AG20443 (cell line): ENCODE measurements around the gene ADSS2.
A peak's percentile ranks its signal among the peaks of the same experiment; 100 is the strongest.
"Not testable (repeated sequence)": the region's sequence is repeated elsewhere in the genome, so short reads cannot be mapped to it uniquely, and the experiment has no call there.

Experiments used
- DNase-seq: peaks from one replicate; pipeline ENCODE4 v3.0.0; 2012; ENCODE audit warnings: low spot score, mixed read lengths

ADSS2 gene

DNA sequence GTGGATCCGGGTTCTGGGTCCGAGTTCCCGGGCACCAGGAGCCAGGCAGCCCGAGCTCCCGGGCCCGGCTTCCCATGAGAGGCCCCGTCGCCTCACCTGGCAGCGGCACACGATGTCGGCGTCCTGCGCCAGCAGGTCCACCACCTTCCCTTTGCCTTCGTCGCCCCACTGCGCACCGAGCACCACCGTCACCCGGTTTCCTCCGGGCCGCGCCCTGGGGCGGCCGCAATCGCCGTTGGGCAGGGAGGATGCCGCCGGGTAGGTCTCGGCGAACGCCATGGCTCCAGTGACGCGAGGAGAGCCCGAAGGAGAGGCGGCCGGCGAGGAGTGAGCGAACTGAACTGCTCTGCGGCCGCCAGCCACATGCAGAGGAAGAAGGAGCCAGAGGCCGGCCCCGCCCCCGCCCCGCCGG is at the start of gene ADSS2:
Gene ADSS2, minus strand, starts transcription at position 371 of the 412 bp plus-strand sequence. Its CDS starts 92 bp downstream, at position 279.
- DNase-seq: no peak

GRCh38 chr1:244500515-244500914 is 48.8 kb upstream of the ADSS2 start:
- DNase-seq: not testable (repeated sequence)

DNA sequence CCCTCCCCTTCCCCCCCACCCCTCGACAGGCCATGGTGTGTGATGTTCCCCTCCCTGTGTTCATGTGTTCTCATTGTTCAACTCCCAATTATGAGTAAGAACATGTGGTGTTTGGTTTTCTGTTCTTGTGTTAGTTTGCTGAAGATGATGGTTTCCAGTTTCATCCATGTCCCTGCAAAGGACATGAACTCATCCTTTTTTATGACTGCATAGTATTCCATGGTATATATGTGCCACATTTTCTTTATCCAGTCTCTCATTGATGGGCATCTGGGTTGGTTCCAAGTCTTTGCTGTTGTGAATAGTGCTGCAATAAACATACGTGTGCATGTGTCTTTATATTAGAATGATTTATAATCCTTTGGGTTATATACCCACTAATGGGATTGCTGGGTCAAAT is 47.8 kb upstream of the ADSS2 start:
- DNase-seq: not testable (repeated sequence)

- DNase-seq: no peak
These were observed 46.1 kb upstream of the ADSS2 start for GRCh38 chr1:244497805-244498204.

GRCh38 chr1:244496186-244496585 is 44.5 kb upstream of the ADSS2 start:
- no peak for DNase-seq

GRCh38 chr1:244494653-244495052 is 42.9 kb upstream of the ADSS2 start:
- DNase-seq: no peak

DNA sequence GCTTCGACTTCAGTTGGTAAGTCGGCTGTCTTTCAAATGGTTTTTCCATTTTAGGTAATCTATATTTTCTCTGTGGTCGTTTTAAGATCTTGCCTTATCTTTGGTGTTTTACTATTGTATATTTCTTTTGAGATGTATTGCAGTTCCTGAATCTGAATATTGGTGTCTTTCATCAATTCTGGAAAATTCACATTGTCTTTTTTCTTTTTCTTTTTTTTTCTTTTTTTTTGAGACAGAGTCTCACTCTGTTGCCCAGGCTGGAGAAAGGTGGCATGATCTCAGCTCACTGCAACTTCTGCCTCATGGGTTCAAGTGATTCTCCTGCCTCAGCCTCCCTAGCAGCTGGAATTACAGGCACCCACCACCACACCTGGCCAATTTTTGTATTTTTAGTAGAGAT is 33.3 kb upstream of the ADSS2 start:
- not testable (repeated sequence) for DNase-seq

GRCh38 chr1:244473059-244473605 is 21.4 kb upstream of the ADSS2 start:
- DNase-seq: no peak

DNA sequence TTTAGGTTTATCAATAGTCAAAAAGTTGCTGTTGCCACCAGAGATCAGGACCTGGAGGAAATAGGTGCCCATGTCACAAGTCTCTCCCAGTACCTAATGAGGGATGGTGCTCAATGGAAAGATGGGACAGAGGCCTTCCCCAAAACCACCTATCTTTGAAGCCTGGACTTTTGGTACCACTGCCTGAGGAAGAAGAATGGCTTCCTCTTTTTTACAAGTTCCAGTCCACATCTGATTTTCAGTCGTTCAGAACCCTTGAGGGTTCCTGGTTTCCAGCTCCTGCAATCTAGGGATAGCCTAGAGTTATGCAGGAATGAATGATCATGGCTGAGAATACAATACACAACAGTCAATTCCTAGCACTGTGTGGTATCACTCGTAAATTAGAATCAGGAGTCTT is 15.0 kb upstream of the ADSS2 start:
- DNase-seq: no peak

DNA sequence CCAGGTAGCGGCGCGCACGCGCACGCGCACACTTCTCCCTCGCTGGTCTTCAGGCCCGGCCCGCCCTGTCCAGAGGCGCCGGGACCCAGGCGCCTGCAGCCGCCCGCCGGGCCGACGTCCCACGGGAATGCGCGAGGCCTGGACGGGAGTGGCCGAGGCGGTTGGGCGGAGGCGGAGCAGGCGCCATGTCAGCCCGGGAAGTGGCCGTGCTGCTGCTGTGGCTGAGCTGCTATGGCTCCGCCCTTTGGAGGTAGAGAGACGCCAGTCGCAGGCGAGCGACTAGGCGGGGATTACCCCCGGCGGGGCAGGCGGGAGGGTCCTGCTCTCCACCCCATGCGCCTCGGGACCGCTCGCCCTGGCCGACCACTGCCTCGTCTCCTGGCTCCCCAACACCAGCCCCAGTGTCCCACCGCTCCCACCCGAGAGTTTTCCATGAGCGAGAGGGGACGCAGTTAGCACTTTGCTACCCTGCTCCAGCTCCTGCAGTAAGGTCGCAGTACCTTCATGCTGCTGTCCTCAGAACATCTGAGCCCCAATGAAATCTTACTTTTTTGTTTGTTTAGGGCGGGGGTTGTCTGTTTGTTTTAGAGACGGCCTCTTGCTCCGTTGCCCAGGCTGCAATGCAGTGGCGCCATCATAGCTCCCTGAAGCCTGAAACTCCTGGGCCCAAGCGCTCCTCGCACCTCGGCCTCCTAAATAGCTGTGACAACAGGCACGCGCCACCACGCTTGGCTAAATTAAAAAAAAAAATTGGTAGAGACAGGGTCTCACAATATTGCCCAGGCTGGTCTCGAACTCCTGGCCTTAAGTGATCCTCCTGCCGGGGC is 9.7 kb upstream of the ADSS2 start, which contains the start of gene CATSPERE:
Gene CATSPERE, plus strand, starts transcription at position 29 of the 827 bp plus-strand sequence. Its CDS starts 157 bp downstream, at position 186.
- peak; percentile 95 for DNase-seq

DNA sequence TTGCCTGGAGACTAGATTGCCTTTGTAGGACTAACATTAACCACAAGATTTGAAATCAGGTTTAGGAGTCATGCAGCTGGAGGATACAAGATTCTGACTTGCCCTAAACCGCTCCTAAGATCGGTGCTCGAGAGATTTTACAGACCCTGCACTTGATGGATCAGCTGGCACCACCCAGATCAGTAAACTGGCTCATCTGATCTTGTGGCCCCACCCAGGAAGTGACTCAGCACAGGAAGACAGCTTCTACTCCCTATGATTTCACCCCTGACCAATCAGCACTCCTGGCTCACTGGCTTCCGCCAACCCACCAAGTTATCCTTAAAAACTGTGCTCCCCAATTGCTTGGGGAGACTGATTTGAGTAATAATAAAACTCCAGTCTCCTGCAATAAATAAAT is 8.5 kb upstream of the ADSS2 start:
- no peak for DNase-seq

DNA sequence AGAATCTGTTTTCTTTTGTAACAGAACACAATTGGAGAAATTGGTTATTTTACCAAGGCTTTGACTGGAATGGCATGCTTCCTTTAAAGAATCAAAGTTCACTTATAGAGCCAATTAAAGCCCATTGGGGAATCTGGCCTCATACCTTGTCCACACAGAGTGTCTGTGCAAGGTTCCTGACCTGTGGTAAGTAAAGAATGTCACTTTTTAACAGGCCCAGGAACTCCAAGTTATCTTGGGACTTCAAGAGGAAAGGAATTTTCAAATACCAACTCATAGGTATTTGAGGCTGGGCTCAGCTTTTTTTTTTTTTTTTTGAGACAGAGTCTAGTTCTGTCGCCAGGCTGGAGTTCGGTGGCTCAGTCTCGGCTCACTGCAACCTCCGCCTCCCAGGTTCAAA is 7.1 kb upstream of the ADSS2 start:
- no peak for DNase-seq

DNA sequence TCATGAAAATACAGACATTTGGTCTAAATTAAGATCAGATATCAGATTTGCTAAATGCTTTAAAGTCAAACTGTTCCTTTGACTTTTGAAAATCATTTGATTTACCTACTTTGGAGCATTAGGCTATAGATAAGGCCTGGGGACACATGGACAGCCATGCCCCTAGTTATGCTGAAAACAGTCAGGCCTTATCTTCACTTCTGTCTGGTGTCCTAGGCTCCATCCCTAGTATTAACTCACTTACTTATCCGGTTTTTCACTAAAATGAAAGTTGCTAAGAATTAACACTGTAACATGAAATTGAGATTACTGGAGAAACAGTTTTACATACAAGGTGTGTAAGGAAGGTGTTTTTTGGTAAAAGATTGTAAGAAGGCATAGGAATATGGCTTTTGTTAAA is 4.9 kb upstream of the ADSS2 start:
- no peak for DNase-seq

GRCh38 chr1:244454412-244454811 is 2.7 kb upstream of the ADSS2 start:
- no peak for DNase-seq

DNA sequence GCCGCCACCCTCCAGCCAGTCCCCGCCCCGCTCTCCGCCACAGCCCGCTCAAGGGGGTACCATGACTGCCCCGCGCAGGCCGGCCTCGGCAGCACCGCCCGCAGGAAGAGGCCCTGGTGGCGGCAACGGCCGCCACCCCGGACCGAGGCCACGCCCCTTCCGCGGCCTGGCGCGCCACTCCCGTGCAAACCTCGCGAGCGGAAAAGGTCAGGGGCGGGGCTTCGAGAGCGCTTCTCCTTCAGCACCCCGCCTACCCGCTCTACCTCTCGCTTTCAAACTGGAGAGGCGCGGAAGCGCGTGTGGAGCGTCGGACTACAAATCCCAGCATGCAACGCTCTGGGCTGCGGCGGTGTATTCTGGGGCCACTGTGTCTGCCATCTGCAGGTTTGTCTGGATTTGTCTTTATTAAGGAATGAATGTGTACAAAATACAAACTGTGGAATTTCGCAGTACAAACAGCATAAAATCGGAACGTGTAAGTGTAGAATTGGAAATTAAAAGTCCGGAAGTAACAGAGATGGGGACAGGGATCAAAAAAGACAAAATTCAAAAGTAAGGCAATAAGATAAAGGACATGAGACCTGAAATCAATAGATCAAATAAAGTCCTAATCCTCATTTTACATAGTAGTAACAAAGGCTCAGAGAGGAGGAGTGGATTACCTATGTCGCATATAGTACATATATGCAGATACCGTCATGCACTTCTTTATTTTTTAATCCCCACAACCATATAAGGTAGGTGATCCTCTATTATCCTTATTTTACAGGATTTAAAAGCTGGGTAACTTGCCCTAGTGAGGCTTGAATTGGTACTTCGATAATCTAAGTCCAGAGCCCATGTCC is 464 bp upstream of the ADSS2 start:
- DNase-seq: peak; percentile 98

- peak; percentile 63 for DNase-seq
These were observed 841 bp downstream of the ADSS2 start for GRCh38 chr1:244450597-244451538.

DNA sequence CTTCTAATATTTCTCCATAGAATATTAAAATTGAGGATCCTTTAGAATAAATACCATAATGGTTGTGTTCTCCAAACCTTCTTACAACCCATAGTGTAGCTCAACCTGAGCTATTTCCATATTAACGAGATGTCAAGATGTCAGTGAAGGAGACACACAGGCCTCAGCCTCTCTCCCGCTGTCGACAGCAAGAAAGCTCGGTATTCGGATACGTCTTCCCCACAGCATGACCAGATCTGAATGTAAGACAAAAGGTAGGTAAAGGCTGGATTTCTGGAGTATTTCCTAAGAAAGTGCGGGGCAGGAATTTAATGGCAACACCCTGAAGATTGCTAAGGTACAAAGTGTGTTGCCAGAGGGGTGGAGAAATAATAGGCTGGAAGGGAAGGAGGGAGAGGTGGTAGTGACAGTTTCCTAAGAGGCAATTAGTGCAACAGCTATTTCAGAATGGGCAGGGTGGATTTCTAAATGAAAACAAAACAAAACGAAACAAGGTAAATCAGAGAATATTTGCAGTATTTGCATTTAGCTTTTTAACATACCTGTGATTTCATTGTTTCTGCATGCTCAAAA is 1.7 kb downstream of the ADSS2 start:
- no peak for DNase-seq

DNA sequence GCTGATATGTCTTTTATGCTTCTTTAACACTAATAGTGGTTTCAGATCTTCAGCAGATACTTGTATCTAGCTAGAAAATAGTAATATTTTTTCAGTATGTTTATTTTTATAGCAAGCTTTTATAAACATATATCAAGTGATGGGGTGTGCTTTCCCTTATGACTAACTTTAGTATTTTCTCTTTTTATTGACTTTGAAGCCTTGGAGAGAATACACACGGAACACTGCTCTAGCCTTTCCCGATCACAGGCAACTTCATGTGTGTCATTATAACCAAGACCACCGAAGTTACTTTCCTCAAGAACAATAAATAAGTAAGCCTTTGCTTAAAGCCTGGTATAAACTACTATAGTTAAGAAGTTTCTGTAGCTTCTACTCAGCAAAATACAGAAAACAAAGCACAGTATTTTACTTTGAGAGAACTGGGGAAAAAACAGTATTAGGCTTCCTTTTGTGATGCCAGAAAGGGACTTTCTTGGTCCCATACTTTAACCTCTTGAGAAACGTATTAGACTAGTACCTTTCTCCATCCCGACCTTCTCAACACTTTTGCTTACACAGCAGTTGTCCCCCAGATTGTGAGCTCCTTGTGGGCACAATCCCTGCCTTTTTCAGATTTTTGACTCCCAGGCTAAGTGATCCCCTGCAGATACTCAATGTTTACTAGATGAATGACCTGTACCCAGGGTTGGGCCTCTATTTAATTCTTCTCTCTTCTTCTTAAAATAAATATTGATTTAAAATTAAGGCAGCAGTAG is 3.3 kb downstream of the ADSS2 start:
- no peak for DNase-seq

GRCh38 chr1:244447552-244447951 is 4.2 kb downstream of the ADSS2 start:
- DNase-seq: no peak

DNA sequence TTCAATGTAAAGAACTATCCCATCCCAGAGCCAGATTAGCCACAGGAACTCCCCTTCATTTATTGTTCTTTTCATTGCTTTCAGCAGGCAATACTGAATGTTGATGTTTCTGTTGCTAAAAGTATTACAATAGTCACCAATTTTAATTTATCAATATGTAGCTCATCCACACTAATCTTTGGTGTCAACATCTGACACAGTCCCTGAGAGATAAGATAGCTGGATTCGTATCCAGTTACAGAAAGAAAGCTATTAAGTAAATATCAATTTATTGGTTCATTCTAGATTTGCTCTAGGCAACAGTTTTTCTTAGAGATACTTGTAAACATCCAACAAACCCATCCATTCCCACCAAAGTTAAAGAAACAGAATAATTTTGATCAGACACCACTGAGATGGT is 4.7 kb downstream of the ADSS2 start:
- no peak for DNase-seq
